Measurements from ENCODE around the gene UGDH.
A peak's percentile ranks its signal among the peaks of the same experiment; 100 is the strongest.
"Not testable (repeated sequence)": the region's sequence is repeated elsewhere in the genome, so short reads cannot be mapped to it uniquely, and the experiment has no call there.

The UGDH gene

GRCh38 chr4:39527296-39528060 lies at the start of gene UGDH:
Gene UGDH (minus strand): TSS chr4:39527439. CDS start chr4:39521512, 5,927 bp downstream.
- peak; percentile 88 to 90 for DNase-seq

DNA sequence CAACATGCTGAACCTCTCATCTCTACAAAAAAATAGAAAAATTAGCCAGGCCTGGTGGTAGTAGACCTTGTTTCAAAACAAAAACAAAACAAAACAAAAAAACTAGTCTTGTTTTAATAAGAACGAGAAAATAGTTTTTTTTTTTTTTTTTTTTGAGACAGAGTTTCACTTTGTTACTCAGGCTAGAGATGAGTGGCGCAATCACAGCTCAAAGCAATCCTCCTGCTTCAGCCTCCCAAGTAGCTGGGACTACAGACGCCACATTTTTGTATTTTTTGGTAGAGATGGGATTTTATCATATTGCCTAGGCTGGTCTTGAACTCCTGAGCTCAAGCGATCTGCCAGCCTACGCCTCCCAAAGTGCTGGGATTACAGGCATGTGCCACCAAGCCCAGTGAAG lies 47.7 kb upstream of the UGDH start:
- no peak for DNase-seq

GRCh38 chr4:39571504-39571903 lies 44.3 kb upstream of the UGDH start:
- no peak for DNase-seq

GRCh38 chr4:39571054-39571453 lies 43.8 kb upstream of the UGDH start:
- no peak for DNase-seq

- DNase-seq: no peak
Measured at GRCh38 chr4:39569209-39569608, 42.0 kb upstream of the UGDH start.

GRCh38 chr4:39568805-39569204 lies 41.6 kb upstream of the UGDH start:
- peak in 1 of 2 donors; percentile 28 for DNase-seq

DNA sequence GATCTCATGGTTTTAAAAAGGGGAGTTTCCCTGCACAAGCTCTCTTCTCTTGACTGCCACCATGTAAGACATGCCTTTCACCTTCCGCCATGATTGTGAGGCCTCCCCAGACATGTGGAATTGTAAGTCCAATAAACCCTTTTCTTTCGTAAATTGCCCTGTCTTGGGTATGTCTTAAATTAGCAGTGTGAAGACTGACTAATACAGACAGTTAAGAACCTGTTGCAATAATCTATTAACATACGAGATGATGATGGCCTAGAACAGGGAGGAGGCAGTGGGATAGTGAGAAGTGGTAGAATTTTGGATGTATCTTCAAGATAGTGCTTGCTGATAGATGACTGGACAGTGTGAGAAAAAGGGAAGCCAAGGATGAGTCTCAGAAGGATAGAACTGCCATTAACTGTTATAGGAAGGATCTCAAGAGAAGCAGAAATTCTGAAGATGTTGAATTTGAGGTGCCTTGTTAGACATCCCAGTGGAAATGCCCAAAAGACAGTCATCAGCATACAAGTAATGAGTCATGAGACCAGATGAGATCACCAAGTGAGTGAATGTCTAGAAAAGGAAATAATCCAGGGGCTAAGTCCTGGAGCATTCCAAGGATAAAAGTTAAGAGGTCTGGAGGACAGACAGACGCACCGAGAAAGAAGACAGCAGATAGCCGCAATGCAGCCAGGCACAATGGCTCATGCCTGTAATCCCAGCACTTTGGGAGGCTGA lies 38.8 kb upstream of the UGDH start:
- DNase-seq: no peak

- DNase-seq: no peak
Measured at GRCh38 chr4:39563346-39563847, 36.2 kb upstream of the UGDH start.

DNA sequence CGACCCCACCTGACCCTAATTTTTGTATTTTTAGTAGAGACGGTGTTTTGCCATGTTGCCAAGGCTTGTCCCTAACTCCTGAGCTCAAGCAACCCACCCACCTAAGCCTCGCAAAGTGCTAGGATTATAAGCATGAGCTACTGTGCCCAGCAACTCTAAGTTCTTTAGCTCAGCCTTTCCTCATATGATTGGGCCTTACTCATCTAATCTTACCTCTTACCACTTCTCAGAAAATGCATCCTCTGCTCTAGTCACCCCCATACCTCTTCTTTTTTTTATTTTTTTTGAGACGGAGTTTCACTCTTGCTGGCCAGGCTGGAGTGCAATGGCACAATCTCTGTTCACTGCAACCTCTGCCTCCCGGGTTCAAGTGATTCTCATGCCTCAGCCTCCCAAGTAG lies 35.6 kb upstream of the UGDH start:
- DNase-seq: no peak

DNA sequence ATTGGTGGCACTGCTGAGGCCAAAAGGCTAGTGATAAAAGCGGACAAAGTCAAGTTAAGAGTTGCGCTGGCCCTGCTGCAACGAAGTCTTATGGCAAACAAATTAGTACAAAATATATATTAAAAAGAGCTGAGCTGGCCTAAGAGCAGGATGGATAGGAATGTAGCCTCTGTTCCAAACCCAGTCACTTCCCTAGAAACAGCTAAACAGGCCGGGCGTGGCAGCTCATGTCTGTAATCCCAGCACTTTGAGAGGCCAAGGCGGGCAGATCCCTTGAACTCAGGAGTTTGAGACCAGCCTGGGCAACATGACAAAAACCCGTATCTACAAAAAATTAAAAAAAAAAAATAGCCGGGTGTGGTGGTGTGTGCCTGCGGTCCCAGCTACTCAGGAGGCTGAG lies 32.4 kb upstream of the UGDH start:
- no peak for DNase-seq

- no peak for DNase-seq
Measured at GRCh38 chr4:39555472-39555871, 28.2 kb upstream of the UGDH start.

- no peak for DNase-seq
Measured at GRCh38 chr4:39548425-39549067, 21.3 kb upstream of the UGDH start.

- no peak for DNase-seq
Measured at GRCh38 chr4:39544580-39545315, 17.5 kb upstream of the UGDH start.

- DNase-seq: not testable (repeated sequence)
Measured at GRCh38 chr4:39544080-39544479, 16.8 kb upstream of the UGDH start.

GRCh38 chr4:39543034-39543433 lies 15.8 kb upstream of the UGDH start:
- no peak for DNase-seq

GRCh38 chr4:39542611-39543012 lies 15.4 kb upstream of the UGDH start:
- DNase-seq: no peak

- DNase-seq: no peak
Measured at GRCh38 chr4:39541987-39542610, 14.9 kb upstream of the UGDH start.

- no peak for DNase-seq
Measured at GRCh38 chr4:39539089-39539611, 11.9 kb upstream of the UGDH start.

GRCh38 chr4:39533541-39533940 lies 6.3 kb upstream of the UGDH start:
- no peak for DNase-seq

DNA sequence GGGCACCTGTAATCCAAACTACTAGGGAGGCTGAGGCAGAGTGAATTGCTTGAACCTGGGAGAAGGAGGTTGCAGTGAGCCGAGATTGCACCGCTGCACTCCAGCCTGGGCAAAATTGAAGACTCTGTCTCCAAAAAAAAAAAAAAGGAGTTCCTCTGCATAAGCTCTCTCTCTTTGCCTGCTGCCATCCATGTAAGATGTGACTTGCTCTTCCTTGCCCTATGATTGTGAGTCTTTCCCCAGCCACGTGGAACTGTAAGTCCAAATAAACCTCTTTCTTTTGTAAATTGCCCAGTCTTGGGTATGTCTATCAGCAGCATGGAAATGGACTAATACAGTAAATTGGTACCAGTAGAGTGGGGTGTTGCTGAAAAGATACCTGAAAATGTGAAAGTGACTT lies 5.0 kb upstream of the UGDH start:
- DNase-seq: not testable (repeated sequence)

GRCh38 chr4:39530682-39531081 lies 3.4 kb upstream of the UGDH start:
- DNase-seq: no peak

DNA sequence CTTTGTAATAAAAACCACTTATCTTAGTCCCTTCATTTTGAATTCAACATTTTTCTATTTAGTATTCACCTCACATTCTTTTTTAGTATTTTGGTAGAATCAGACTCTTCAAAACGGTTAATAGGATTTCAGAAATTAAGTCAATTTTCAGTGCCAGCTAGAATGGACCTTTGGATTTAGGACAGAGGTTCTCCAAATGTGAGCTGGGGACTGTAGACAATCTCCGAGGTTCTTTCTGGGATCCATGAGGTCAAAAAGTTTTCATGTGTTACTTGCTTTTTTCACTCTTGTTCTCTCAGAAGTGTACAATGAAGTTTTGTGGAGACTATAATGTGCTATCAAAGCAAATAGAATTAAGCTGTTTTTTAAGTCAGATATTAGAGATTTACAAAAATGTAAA lies 2.3 kb upstream of the UGDH start:
- no peak for DNase-seq

Measured in CD4-positive, alpha-beta T cell treated with Interleukin-4 for 1 hour (primary cell).